ENCODE results near the gene HOOK2. TPM values are rescaled to one million over a fixed set of nuclear protein-coding genes. Genes with fewer than 3 reads are reported as not detected.

HOOK2 gene
- total and polyA plus RNA-seq, 2 of the 13 experiments (the other 11 are each of a cell fraction or from before 2014, with no cell fraction given), result 9.2 to 12.9 TPM

- Histone ChIP-seq H3K4me3 (replicated peaks in 1 of 3; ENCODE audit: insufficient read depth in 1 of 3, low read depth in 2 of 3, low read length in 3 of 3) (no peak overlapping the region), H4K20me1 (ENCODE audit: insufficient read depth, low read length) (peaks cover 12% of the 10 kb centered on the region), H3K9me3 (ENCODE audit: low read length) (no peaks in the 10 kb centered on the region), H3K36me3 (replicated peaks in 1 of 2; ENCODE audit: control insufficient read depth in 1 of 2, insufficient read depth in 2 of 2, low read length in 2 of 2) (peaks cover 20 to 31% of the 10 kb centered on the region in 2 experiments), H3K79me2 (ENCODE audit: insufficient read depth, low read length) (peaks cover 30% of the 10 kb centered on the region), H3K9ac (ENCODE audit: insufficient read depth, low read depth, low read length) (no peak overlapping the region), H3K27ac (ENCODE audit: extremely low read length, insufficient read depth, low read length) (no peak overlapping the region), H3K4me2 (ENCODE audit: low read depth, low read length) (no peak overlapping the region), H3K4me1 (ENCODE audit: insufficient read depth, low read length) (peaks cover 26% of the 10 kb centered on the region), H3K27me3 (ENCODE audit: control insufficient read depth in 1 of 2, insufficient read depth in 2 of 2, low read length in 2 of 2) (no peaks in the 10 kb centered on the region; a peak in 1 of 5 replicates), H2AFZ (ENCODE audit: low read length) (no peak overlapping the region)
- no TSS peak for BruUV-seq (replicated peaks)
- 97% methylated on average over 9 of the region's 9 CpGs for WGBS (ENCODE audit: low lambda C conversion rate)
- intact Hi-C loops (cut with micrococcal nuclease; ENCODE audit: unreplicated experiment), result no loop called here
- POLR2A ChIA-PET, result no interaction called here
- CTCF ChIA-PET (ENCODE audit: low intra/inter-chr PET ratio, low total read pairs), result no interaction called here
- ATAC-seq (no peak), DNase-seq (ENCODE audit: low spot score) (no peak), FAIRE-seq (no peak)
- in situ Hi-C loops (cut with HindIII; ENCODE audit: extremely low pct_ligation_motif_present, low pct_unique_long_range_greater_than_20kb), result no loop called here
- TF ChIP-seq ARNTL (CRISPR knock-in tag; IDR thresholded peaks at IDR 0.05) (no peak), ZNF451 (CRISPR knock-in tag; IDR thresholded peaks at IDR 0.05) (no peak), ZNF44 (CRISPR knock-in tag; IDR thresholded peaks at IDR 0.05) (no peak), ZNF367 (CRISPR knock-in tag; IDR thresholded peaks at IDR 0.05; ENCODE audit: borderline replicate concordance) (no peak), LCORL (IDR thresholded peaks at IDR 0.05) (no peak), LCORL (CRISPR knock-in tag; IDR thresholded peaks at IDR 0.05) (no peak), THAP9 (CRISPR knock-in tag; IDR thresholded peaks at IDR 0.05; ENCODE audit: borderline replicate concordance) (no peak), IKZF1 (IDR thresholded peaks at IDR 0.05) (no peak), ZNF703 (CRISPR knock-in tag; IDR thresholded peaks at IDR 0.05; ENCODE audit: borderline replicate concordance) (no peak), KMT2B (CRISPR knock-in tag; IDR thresholded peaks at IDR 0.05) (no peak), RNF2 (conservative IDR thresholded peaks at IDR 0.05; ENCODE audit: low read depth) (no peak), ZNF776 (CRISPR knock-in tag; IDR thresholded peaks at IDR 0.05) (no peak)
- TF ChIP-seq, protein P1, sequence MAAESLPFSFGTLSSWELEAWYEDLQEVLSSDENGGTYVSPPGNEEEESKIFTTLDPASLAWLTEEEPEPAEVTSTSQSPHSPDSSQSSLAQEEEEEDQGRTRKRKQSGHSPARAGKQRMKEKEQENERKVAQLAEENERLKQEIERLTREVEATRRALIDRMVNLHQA (CRISPR knock-in tag; IDR thresholded peaks at IDR 0.05), result no peak
Measured at GRCh38 chr19:12727745-12728433, 47.5 kb downstream of the HOOK2 start.

Data from HepG2 (cell line).